Measurements from ENCODE around the gene EGFR. TPM values are rescaled to one million over a fixed set of nuclear protein-coding genes. Genes with fewer than 3 reads are reported as not detected.

Gene EGFR
- polyA plus RNA-seq, 1 experiment, result 62.6 TPM

- Histone ChIP-seq H3K27ac (ENCODE audit: low read depth, low read length) (peak overlapping the region; percentile 47), H3K9me3 (ENCODE audit: control insufficient read depth, insufficient read depth, low read length) (no peaks in the 10 kb centered on the region; the same call in 1 of the 2 replicates), H3K27me3 (ENCODE audit: control insufficient read depth, insufficient read depth, low read length) (no peaks in the 10 kb centered on the region), H3K4me3 (ENCODE audit: low read depth, low read length) (peak overlapping the region; percentile 77)
- POLR2A ChIA-PET, result interaction anchor here (0.5 to 2.4 kb wide), 9 partner anchors 23 to 235 kb away, joined by 3 to 10 read pairs (median 3); no protein-coding TSS in a partner anchor
- no peak for DNase-seq (ENCODE audit: low read depth, low spot score)
- CTCF ChIA-PET, result interaction anchor here (1.0 to 4.6 kb wide), 3 partner anchors 231 to 245 kb away, joined by 3 to 30 read pairs (median 3); no protein-coding TSS in a partner anchor
- TF ChIP-seq CTCF (IDR thresholded peaks at IDR 0.05; ENCODE audit: low read depth, low read length), result no peak
Observed at GRCh38 chr7:55019691-55020465, 1.1 kb downstream of the EGFR start.

- H3K27ac ChIP-seq (ENCODE audit: low read depth, low read length), result no peak overlapping the region
- DNase-seq (ENCODE audit: low read depth, low spot score), result no peak
- peak overlapping the region; percentile 77 for H3K4me3 ChIP-seq (ENCODE audit: low read depth, low read length)
- TF ChIP-seq CTCF (IDR thresholded peaks at IDR 0.05; ENCODE audit: low read depth, low read length), result no peak
- POLR2A ChIA-PET, result interaction anchor here (0.6 to 2.4 kb wide), 7 partner anchors 45 to 350 kb away, joined by 3 to 10 read pairs (median 4); no protein-coding TSS in a partner anchor
- no peaks in the 10 kb centered on the region for H3K27me3 ChIP-seq (ENCODE audit: control insufficient read depth, insufficient read depth, low read length)
- no peaks in the 10 kb centered on the region; the same call in 1 of the 2 replicates for H3K9me3 ChIP-seq (ENCODE audit: control insufficient read depth, insufficient read depth, low read length)
- CTCF ChIA-PET, result interaction anchor here (1.0 to 3.4 kb wide), 3 partner anchors 232 to 246 kb away, joined by 3 to 16 read pairs (median 3); no protein-coding TSS in a partner anchor
Observed at GRCh38 chr7:55020466-55020871, 1.7 kb downstream of the EGFR start.

GRCh38 chr7:55021053-55021452 lies 2.2 kb downstream of the EGFR start:
- CTCF ChIA-PET, result interaction anchor here (3.4 kb wide), 1 partner anchor 234 kb away, joined by 16 read pairs; no protein-coding TSS in a partner anchor
- Histone ChIP-seq H3K4me3 (ENCODE audit: low read depth, low read length) (peak overlapping the region; percentile 77), H3K27me3 (ENCODE audit: control insufficient read depth, insufficient read depth, low read length) (no peaks in the 10 kb centered on the region), H3K9me3 (ENCODE audit: control insufficient read depth, insufficient read depth, low read length) (no peaks in the 10 kb centered on the region; the same call in 1 of the 2 replicates), H3K27ac (ENCODE audit: low read depth, low read length) (no peak overlapping the region)
- POLR2A ChIA-PET, result interaction anchor here (0.6 to 1.3 kb wide), 4 partner anchors 44 to 349 kb away, joined by 3 to 4 read pairs (median 4); no protein-coding TSS in a partner anchor
- DNase-seq (ENCODE audit: low read depth, low spot score), result no peak
- no peak for TF ChIP-seq CTCF (IDR thresholded peaks at IDR 0.05; ENCODE audit: low read depth, low read length)

- Histone ChIP-seq H3K4me3 (ENCODE audit: low read depth, low read length) (peak overlapping the region; percentile 77), H3K9me3 (ENCODE audit: control insufficient read depth, insufficient read depth, low read length) (no peaks in the 10 kb centered on the region; the same call in 1 of the 2 replicates), H3K27me3 (ENCODE audit: control insufficient read depth, insufficient read depth, low read length) (no peaks in the 10 kb centered on the region), H3K27ac (ENCODE audit: low read depth, low read length) (peak overlapping the region; percentile 21)
- ChIA-PET POLR2A (no interaction called here), CTCF (interaction anchor here (0.6 to 3.4 kb wide), 4 partner anchors 45 to 249 kb away, joined by 3 to 16 read pairs (median 4); no protein-coding TSS in a partner anchor)
- DNase-seq (ENCODE audit: low read depth, low spot score), result no peak
- TF ChIP-seq CTCF (IDR thresholded peaks at IDR 0.05; ENCODE audit: low read depth, low read length), result no peak
Observed at GRCh38 chr7:55022002-55022985, 3.5 kb downstream of the EGFR start.
